Right atrium auricular region (tissue), 2 donors: ENCODE results near the gene RSAD1. TPM values are rescaled to one million over a fixed set of nuclear protein-coding genes. Genes with fewer than 3 reads are reported as not detected.

Experiments used
- DNase-seq: peaks from one replicate; pipeline ENCODE4 v3.0.0-alpha.2; 2019; ENCODE audit warnings: low spot score
- H3K27ac ChIP-seq, 2 donors: fragments of 200-600 bp; sonication (generic); 1 replicate in 1 of 2; 2 replicates in 1 of 2; pipeline ENCODE4 v1.5.1; 2016 to 2019
- H3K27me3 ChIP-seq, 2 donors: fragments of 200-600 bp; sonication (generic); one replicate each; pipeline versions ENCODE4 v1.5.1 to v1.6.0; 2017 to 2019
- H3K36me3 ChIP-seq: fragments of 200-600 bp; sonication (generic); one replicate; pipeline ENCODE4 v1.5.1; 2016
- H3K4me1 ChIP-seq, 2 donors: fragments of 200-600 bp; sonication (generic); one replicate each; pipeline versions ENCODE4 v1.5.1 to v1.6.0; 2017 to 2019
- H3K4me3 ChIP-seq, 2 donors: fragments of 200-600 bp; sonication (generic); 1 replicate in 1 of 2; 2 replicates in 1 of 2; pipeline ENCODE4 v1.5.1; 2017 to 2019; ENCODE audit warnings: mild to moderate bottlenecking in 1 of 2, moderate library complexity in 1 of 2
- H3K9me3 ChIP-seq, 2 donors: fragments of 200-600 bp; sonication (generic); one replicate each; pipeline ENCODE4 v1.5.1; 2019
- CTCF ChIP-seq, 2 donors: fragments of 200-600 bp; sonication (generic); IDR thresholded peaks; one replicate each; pipeline ENCODE4 v1.5.1; 2019; ENCODE audit warnings: antibody characterized with exemption in 2 of 2
- total RNA-seq, 2 donors: library from RNA; depleted of rRNA; stranded (reverse); fragments of >200 nt; gene quantifications; one replicate each; pipeline ENCODE4 v1.1.0, GENCODE V29; 2016

Gene RSAD1
- total RNA-seq, 2 donors from 2014 or later: 19.1 to 19.3 TPM

GRCh38 chr17:50460831-50461526 lies 17.7 kb upstream of the RSAD1 start:
- Histone ChIP-seq H3K36me3 (peaks cover 6% of the 10 kb centered on the region), H3K4me1 (no peaks in the 10 kb centered on the region), H3K27me3 (no peaks in the 10 kb centered on the region), H3K9me3 (no peaks in the 10 kb centered on the region), H3K27ac (no peak overlapping the region), H3K4me3 (no peak overlapping the region)
- DNase-seq: no peak
- no peak for TF ChIP-seq CTCF (IDR thresholded peaks at IDR 0.05)

- Histone ChIP-seq H3K27me3 (no peaks in the 10 kb centered on the region), H3K9me3 (no peaks in the 10 kb centered on the region), H3K36me3 (peaks cover 6% of the 10 kb centered on the region), H3K27ac (no peak overlapping the region), H3K4me1 (no peaks in the 10 kb centered on the region), H3K4me3 (no peak overlapping the region)
- no peak for DNase-seq
- no peak for TF ChIP-seq CTCF (IDR thresholded peaks at IDR 0.05)
Measured at GRCh38 chr17:50461550-50462132, 17.0 kb upstream of the RSAD1 start.

- TF ChIP-seq CTCF (IDR thresholded peaks at IDR 0.05): no peak
- Histone ChIP-seq H3K4me3 (no peak overlapping the region), H3K27ac (no peak overlapping the region), H3K27me3 (no peaks in the 10 kb centered on the region), H3K36me3 (peaks cover 6% of the 10 kb centered on the region), H3K4me1 (no peaks in the 10 kb centered on the region), H3K9me3 (no peaks in the 10 kb centered on the region)
- no peak for DNase-seq
Measured at GRCh38 chr17:50462446-50462845, 16.2 kb upstream of the RSAD1 start.

- no peak overlapping the region for H3K4me3 ChIP-seq
- peaks cover 0 to 12% of the 10 kb centered on the region in 2 donors for H3K4me1 ChIP-seq
- no peaks in the 10 kb centered on the region for H3K27me3 ChIP-seq
- H3K9me3 ChIP-seq: no peaks in the 10 kb centered on the region
- H3K36me3 ChIP-seq: peaks cover 6% of the 10 kb centered on the region
- H3K27ac ChIP-seq: no peak overlapping the region
- no peak for TF ChIP-seq CTCF (IDR thresholded peaks at IDR 0.05)
- DNase-seq: no peak
Measured at GRCh38 chr17:50464121-50464520, 14.5 kb upstream of the RSAD1 start.

GRCh38 chr17:50464736-50465135 lies 13.9 kb upstream of the RSAD1 start:
- Histone ChIP-seq H3K4me1 (peaks cover 0 to 17% of the 10 kb centered on the region in 2 donors), H3K27me3 (no peaks in the 10 kb centered on the region), H3K36me3 (peaks cover 6% of the 10 kb centered on the region), H3K27ac (no peak overlapping the region), H3K4me3 (no peak overlapping the region), H3K9me3 (no peaks in the 10 kb centered on the region)
- TF ChIP-seq CTCF (IDR thresholded peaks at IDR 0.05): no peak
- DNase-seq: no peak
